GM12873 (cell line): ENCODE data around the gene ELF5.
A peak's percentile ranks its signal among the peaks of the same experiment; 100 is the strongest.

Source experiments
- CTCF ChIP-seq: IDR thresholded peaks from 2 replicates; pipeline ENCODE4 v1.5.1; 2012; ENCODE audit warnings: low read depth, mild to moderate bottlenecking, moderate library complexity, low read length, control low read depth; ENCODE audit not compliant: insufficient read depth; ENCODE audit errors: missing control alignments

Gene ELF5

GRCh38 chr11:34478845-34479663 lies 34.5 kb downstream of the ELF5 start:
- TF ChIP-seq CTCF = no peak

- TF ChIP-seq CTCF = no peak
Observed at GRCh38 chr11:34476849-34477248, 36.7 kb downstream of the ELF5 start.

GRCh38 chr11:34475656-34476055 lies 37.9 kb downstream of the ELF5 start:
- TF ChIP-seq CTCF = no peak

- no peak for TF ChIP-seq CTCF
Observed at GRCh38 chr11:34473603-34474169, 39.9 kb downstream of the ELF5 start.

- TF ChIP-seq CTCF = peak; percentile 81
Observed at GRCh38 chr11:34468209-34468841, 45.3 kb downstream of the ELF5 start.

GRCh38 chr11:34466802-34467488 lies 46.6 kb downstream of the ELF5 start:
- TF ChIP-seq CTCF = no peak

GRCh38 chr11:34464591-34465051 lies 49.0 kb downstream of the ELF5 start:
- no peak for TF ChIP-seq CTCF
